Measurements from ENCODE around the gene NRBF2. TPM values are rescaled to one million over a fixed set of nuclear protein-coding genes. Genes with fewer than 3 reads are reported as not detected.
A peak's percentile ranks its signal among the peaks of the same experiment; 100 is the strongest.

The NRBF2 gene
- total RNA-seq, 2 experiments from 2014 or later, result 25.3 to 25.6 TPM

DNA sequence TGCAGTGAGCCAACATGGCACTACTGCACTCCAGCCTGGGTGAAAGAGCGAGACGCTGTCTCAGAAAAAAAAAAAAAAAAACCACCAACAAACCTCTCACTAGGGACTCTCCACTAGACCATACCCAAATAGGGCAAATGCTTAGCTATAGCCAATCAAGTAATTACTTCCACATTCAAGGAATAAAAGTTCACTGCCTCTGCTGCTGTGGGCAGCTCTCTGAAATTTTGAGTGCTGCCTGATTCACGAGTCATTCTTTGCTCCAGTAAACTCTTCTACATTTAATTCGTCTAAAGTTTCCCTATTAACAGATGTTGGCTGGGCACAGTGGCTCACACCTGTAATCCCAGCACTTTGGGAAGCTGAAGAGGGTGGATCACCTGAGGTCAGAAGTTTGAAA is 4.7 kb upstream of the NRBF2 start:
- ChIA-PET POLR2A (no interaction called here), CTCF (no interaction called here)
- DNase-seq (no peak), ATAC-seq (ENCODE audit: poor library complexity) (no peak)
- Histone ChIP-seq H3K36me3 (ENCODE audit: insufficient read depth, low read length) (no peaks in the 10 kb centered on the region), H3K9me3 (ENCODE audit: control insufficient read depth in 1 of 2, insufficient read depth in 1 of 2, low read length in 2 of 2) (peaks cover 0 to 10% of the 10 kb centered on the region in 2 experiments), H3K4me1 (ENCODE audit: insufficient read depth, low read length) (peaks cover 8% of the 10 kb centered on the region), H3K4me3 (ENCODE audit: low read length) (no peak overlapping the region), H3K27me3 (ENCODE audit: control insufficient read depth in 1 of 2, insufficient read depth in 2 of 2, low read length in 2 of 2) (no peaks in the 10 kb centered on the region), H3K27ac (ENCODE audit: low read depth in 1 of 2, low read length in 2 of 2) (no peak overlapping the region)
- Mint-ChIP-seq H3K9me3 (peaks cover 11% of the 10 kb centered on the region), H3K27ac (no peak overlapping the region), H3K4me3 (no peak overlapping the region), H3K27me3 (peaks cover 13% of the 10 kb centered on the region), H3K4me1 (ENCODE audit: low read depth) (peaks cover 8% of the 10 kb centered on the region), H3K36me3 (ENCODE audit: low read depth) (peaks cover 9% of the 10 kb centered on the region)
- intact Hi-C loops (cut with DNase I, micrococcal nuclease), result no loop called here
- TF ChIP-seq CTCF (IDR thresholded peaks at IDR 0.05), result no peak

DNA sequence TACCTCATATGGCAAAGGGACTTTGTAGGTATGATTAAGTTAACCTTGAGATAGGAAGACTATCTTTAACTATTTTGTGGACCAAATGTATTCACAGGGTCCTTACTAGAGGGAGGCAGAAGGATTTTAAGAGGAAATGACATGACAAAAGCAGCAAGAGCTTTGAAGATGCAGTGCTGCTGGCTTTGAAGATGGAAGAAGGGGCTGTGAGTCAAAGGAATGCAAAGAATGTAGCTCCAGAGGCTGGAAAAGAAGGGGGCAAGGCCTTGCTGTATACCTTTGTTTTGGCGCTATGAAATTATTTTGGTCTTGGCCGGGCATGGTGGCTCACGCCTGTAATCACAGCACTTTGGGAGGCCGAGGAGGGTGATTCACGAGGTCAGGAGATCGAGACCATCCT is 3.2 kb upstream of the NRBF2 start:
- Histone ChIP-seq H3K9me3 (ENCODE audit: control insufficient read depth in 1 of 2, insufficient read depth in 1 of 2, low read length in 2 of 2) (peaks cover 0 to 10% of the 10 kb centered on the region in 2 experiments), H3K27ac (ENCODE audit: low read depth in 1 of 2, low read length in 2 of 2) (no peak overlapping the region), H3K4me1 (ENCODE audit: insufficient read depth, low read length) (peaks cover 22% of the 10 kb centered on the region), H3K27me3 (ENCODE audit: control insufficient read depth in 1 of 2, insufficient read depth in 2 of 2, low read length in 2 of 2) (no peaks in the 10 kb centered on the region), H3K4me3 (ENCODE audit: low read length) (no peak overlapping the region), H3K36me3 (ENCODE audit: insufficient read depth, low read length) (no peaks in the 10 kb centered on the region)
- CTCF ChIA-PET, result no interaction called here
- Mint-ChIP-seq H3K27me3 (peaks cover 9% of the 10 kb centered on the region), H3K4me3 (no peak overlapping the region), H3K4me1 (ENCODE audit: low read depth) (peaks cover 19% of the 10 kb centered on the region), H3K36me3 (ENCODE audit: low read depth) (peaks cover 18% of the 10 kb centered on the region), H3K27ac (no peak overlapping the region), H3K9me3 (peaks cover 11% of the 10 kb centered on the region)
- POLR2A ChIA-PET, result no interaction called here
- no peak for ATAC-seq (ENCODE audit: poor library complexity)
- DNase-seq, result no peak
- no peak for TF ChIP-seq CTCF (IDR thresholded peaks at IDR 0.05)
- intact Hi-C loops (cut with DNase I, micrococcal nuclease), result loop anchor here (5.0 kb wide), 4 partner anchors 137 to 493 kb away; partner anchors contain the start of genes ADO (in 1 of the 2) and EGR2 (in 1 of the 2)

DNA sequence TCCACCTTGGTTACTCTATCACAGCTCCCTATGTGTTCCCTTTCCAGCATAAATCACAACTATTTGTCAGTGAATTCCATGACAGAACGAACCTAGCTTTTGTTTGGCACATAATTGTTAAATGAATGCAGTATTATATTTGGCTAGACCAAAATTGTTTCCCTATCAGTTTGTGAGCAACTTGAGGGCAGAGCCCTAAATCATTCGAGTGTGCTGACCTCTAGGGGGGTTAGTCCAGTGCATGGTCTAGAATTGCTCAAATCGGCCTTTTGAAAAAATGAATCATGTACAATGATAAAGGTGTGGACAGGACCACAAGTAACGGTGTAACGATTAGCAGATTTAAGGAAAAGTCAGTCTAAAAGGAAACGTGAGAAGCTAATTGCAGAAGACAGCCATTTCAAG is 475 bp upstream of the NRBF2 start:
- H3K27me3 Mint-ChIP-seq, result peaks cover 9% of the 10 kb centered on the region
- Histone ChIP-seq H3K27me3 (ENCODE audit: control insufficient read depth in 1 of 2, insufficient read depth in 2 of 2, low read length in 2 of 2) (no peaks in the 10 kb centered on the region), H3K36me3 (ENCODE audit: insufficient read depth, low read length) (peaks cover 3% of the 10 kb centered on the region), H3K4me3 (ENCODE audit: low read length) (peak overlapping the region; percentile 89), H3K9me3 (ENCODE audit: control insufficient read depth in 1 of 2, insufficient read depth in 1 of 2, low read length in 2 of 2) (peaks cover 0 to 10% of the 10 kb centered on the region in 2 experiments), H3K4me1 (ENCODE audit: insufficient read depth, low read length) (peaks cover 42% of the 10 kb centered on the region), H3K27ac (ENCODE audit: low read depth in 1 of 2, low read length in 2 of 2) (peak overlapping the region; percentile 51 to 98)
- ATAC-seq (ENCODE audit: poor library complexity) (no peak), DNase-seq (no peak)
- POLR2A ChIA-PET, result interaction anchor here (1.0 to 2.7 kb wide), 22 partner anchors 9 to 1230 kb away, joined by 3 to 31 read pairs (median 8); partner anchors contain the start of genes ADO, EGR2 and REEP3
- peak overlapping the region; percentile 94 for H3K4me3 Mint-ChIP-seq
- peaks cover 41% of the 10 kb centered on the region for H3K4me1 Mint-ChIP-seq (ENCODE audit: low read depth)
- H3K27ac Mint-ChIP-seq, result peak overlapping the region; percentile 88
- no peak for TF ChIP-seq CTCF (IDR thresholded peaks at IDR 0.05)
- intact Hi-C loops (cut with DNase I, micrococcal nuclease), result loop anchor here (2.0 to 5.0 kb wide), 5 partner anchors 135 to 495 kb away; partner anchors contain the start of genes EGR2 (in 2 of the 2) and ADO (in 1 of the 2)
- H3K36me3 Mint-ChIP-seq (ENCODE audit: low read depth), result peaks cover 27% of the 10 kb centered on the region
- H3K9me3 Mint-ChIP-seq, result peaks cover 11% of the 10 kb centered on the region
- CTCF ChIA-PET, result interaction anchor here (1.1 to 2.5 kb wide), 3 partner anchors 13 to 539 kb away, joined by 4 to 7 read pairs (median 6); no protein-coding TSS in a partner anchor
